Karpas-422 (cell line): Measurements from ENCODE around the gene HASPIN. TPM values are rescaled to one million over a fixed set of nuclear protein-coding genes. Genes with fewer than 3 reads are reported as not detected.
A peak's percentile ranks its signal among the peaks of the same experiment; 100 is the strongest.

ENCODE experiments used
- DNase-seq: peaks from one replicate; pipeline ENCODE4 v3.0.0-alpha.2; 2015
- H2AFZ ChIP-seq: fragments of 200-600 bp; sonication (generic); 2 replicates; pipeline ENCODE4 v1.6.1; 2014; ENCODE audit warnings: antibody characterized with exemption, low read length, mixed read lengths
- H3K27ac ChIP-seq: fragments of 200-600 bp; sonication (generic); 2 replicates; pipeline ENCODE4 v1.5.1; 2014; ENCODE audit warnings: mild to moderate bottlenecking, low read length, moderate library complexity
- H3K27me3 ChIP-seq: fragments of 200-600 bp; sonication (generic); 2 replicates; pipeline ENCODE4 v1.6.1; 2014; ENCODE audit warnings: low read length, mixed read lengths
- H3K36me3 ChIP-seq: fragments of 200-600 bp; sonication (generic); 2 replicates; pipeline ENCODE4 v1.6.1; 2014; ENCODE audit warnings: low read length, mixed read lengths; ENCODE audit not compliant: insufficient read depth
- H3K4me1 ChIP-seq: fragments of 200-600 bp; sonication (generic); 2 replicates; pipeline ENCODE4 v1.6.1; 2014; ENCODE audit warnings: mild to moderate bottlenecking, low read length, mixed read lengths
- H3K4me2 ChIP-seq: fragments of 200-600 bp; sonication (generic); 2 replicates; pipeline ENCODE4 v1.6.1; 2014; ENCODE audit warnings: low read length, low read depth, mild to moderate bottlenecking; ENCODE audit not compliant: poor library complexity, severe bottlenecking
- H3K4me3 ChIP-seq: fragments of 200-600 bp; sonication (generic); 2 replicates; pipeline ENCODE4 v1.5.1; 2014; ENCODE audit warnings: mild to moderate bottlenecking, antibody characterized with exemption, low read length, mixed read lengths
- H3K79me2 ChIP-seq: fragments of 200-600 bp; sonication (generic); 2 replicates; pipeline ENCODE4 v1.6.1; 2014; ENCODE audit warnings: mild to moderate bottlenecking, low read length, mixed read lengths
- H3K9ac ChIP-seq: fragments of 200-600 bp; sonication (generic); 2 replicates; pipeline ENCODE4 v1.6.0; 2014; ENCODE audit warnings: low read length
- H3K9me2 ChIP-seq: fragments of 200-600 bp; sonication (generic), shearing (Covaris generic); replicated peaks from 2 replicates; pipeline ENCODE4 v1.6.0; 2014; ENCODE audit warnings: mild to moderate bottlenecking, low read length, moderate library complexity; ENCODE audit not compliant: insufficient read depth
- H3K9me3 ChIP-seq: fragments of 300-700, 200-600 bp; sonication (generic); 2 replicates; pipeline ENCODE4 v1.6.1; 2014; ENCODE audit warnings: low read length, mixed read lengths
- H4K20me1 ChIP-seq: fragments of 200-600 bp; sonication (generic); 2 replicates; pipeline ENCODE4 v1.6.1; 2014; ENCODE audit warnings: mild to moderate bottlenecking, antibody characterized with exemption, low read length, low read depth; ENCODE audit not compliant: insufficient read depth
- total RNA-seq: library from RNA; depleted of rRNA; stranded (reverse); fragments of >200 nt; shearing (Covaris generic); gene quantifications from 2 replicates; pipeline ENCODE4 v1.2.3, GENCODE V29; 2014; ENCODE audit warnings: low replicate concordance

HASPIN gene
- total RNA-seq, 1 experiment from 2014 or later: 20.3 TPM

DNA sequence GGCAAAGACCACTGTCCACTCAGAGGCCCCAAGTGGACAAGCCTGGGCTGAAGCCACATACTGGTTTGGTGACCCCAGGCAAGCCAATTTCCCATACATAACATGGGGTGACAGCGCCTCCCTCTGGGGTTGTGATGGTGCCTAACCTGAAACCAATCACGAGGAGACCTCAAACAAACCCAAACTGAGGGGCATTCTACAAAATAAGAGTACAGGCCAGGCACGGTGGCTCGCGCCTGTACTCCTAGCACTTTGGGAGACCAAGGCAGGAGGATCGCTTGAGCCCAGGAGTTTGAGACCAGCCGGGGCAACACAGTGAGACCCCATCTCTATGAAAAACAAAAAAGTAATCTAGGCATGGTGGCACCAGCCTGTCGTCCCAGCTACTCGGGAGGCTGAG is 31.4 kb upstream of the HASPIN start:
- peak; percentile 65 for DNase-seq
- Histone ChIP-seq H3K27me3 (no peaks in the 10 kb centered on the region), H3K9me2 (no peaks in the 10 kb centered on the region), H3K9ac (no peak overlapping the region), H3K36me3 (no peaks in the 10 kb centered on the region), H3K4me3 (no peak overlapping the region), H3K79me2 (peaks cover 30% of the 10 kb centered on the region), H4K20me1 (peaks cover 13% of the 10 kb centered on the region), H3K4me1 (peaks cover 75% of the 10 kb centered on the region), H3K9me3 (no peaks in the 10 kb centered on the region), H3K27ac (peak overlapping the region; percentile 85), H3K4me2 (peak overlapping the region; percentile 55), H2AFZ (no peak overlapping the region)

DNA sequence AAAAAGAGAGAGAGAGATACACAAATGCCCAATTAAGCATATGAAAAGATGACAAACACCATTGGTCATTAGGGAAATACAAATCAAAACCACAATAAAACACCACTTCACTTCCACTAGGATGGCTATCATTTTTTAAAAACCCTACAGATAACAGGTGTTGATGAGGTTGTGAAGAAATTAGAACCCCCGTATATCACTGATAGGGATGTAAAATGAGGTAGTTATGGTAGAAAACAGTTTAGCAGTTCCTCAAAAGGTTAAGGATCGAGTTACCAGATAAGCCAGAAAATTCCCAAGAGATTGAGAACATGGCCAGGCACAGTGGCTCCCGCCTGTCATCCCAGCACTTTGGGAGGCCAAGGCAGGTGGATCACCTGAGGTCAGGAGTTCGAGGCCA is 30.6 kb upstream of the HASPIN start:
- Histone ChIP-seq H3K36me3 (no peaks in the 10 kb centered on the region), H3K4me1 (peaks cover 71% of the 10 kb centered on the region), H3K79me2 (peaks cover 30% of the 10 kb centered on the region), H3K27ac (peak overlapping the region; percentile 85), H3K9ac (no peak overlapping the region), H3K9me2 (no peaks in the 10 kb centered on the region), H3K27me3 (no peaks in the 10 kb centered on the region), H3K4me2 (peak overlapping the region; percentile 55), H3K9me3 (no peaks in the 10 kb centered on the region), H4K20me1 (peaks cover 13% of the 10 kb centered on the region), H2AFZ (no peak overlapping the region), H3K4me3 (no peak overlapping the region)
- peak; percentile 50 for DNase-seq

DNA sequence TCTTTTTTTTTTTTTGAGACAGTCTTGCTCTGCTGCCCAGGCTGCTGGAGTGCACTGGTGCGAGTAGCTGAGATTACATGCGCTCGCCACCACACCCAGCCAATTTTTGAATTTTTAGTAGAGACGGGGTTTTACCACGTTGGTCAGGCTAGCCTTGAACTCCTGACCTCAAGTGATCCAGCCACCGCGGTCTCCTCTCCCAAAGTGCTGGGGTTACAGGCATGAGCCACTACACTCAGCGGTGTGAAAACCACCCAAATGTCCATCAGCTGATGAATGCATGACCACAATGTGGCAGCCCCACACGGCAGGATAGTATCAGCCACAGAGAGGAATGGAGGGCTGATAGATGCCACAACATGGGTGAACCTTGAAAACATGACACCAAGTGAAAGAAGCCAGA is 29.9 kb upstream of the HASPIN start:
- H3K27ac ChIP-seq: peak overlapping the region; percentile 85
- H3K27me3 ChIP-seq: no peaks in the 10 kb centered on the region
- DNase-seq: peak; percentile 82
- peaks cover 13% of the 10 kb centered on the region for H4K20me1 ChIP-seq
- H3K9ac ChIP-seq: peak overlapping the region; percentile 85
- no peak overlapping the region for H2AFZ ChIP-seq
- H3K4me1 ChIP-seq: peaks cover 64% of the 10 kb centered on the region
- peaks cover 30% of the 10 kb centered on the region for H3K79me2 ChIP-seq
- peak overlapping the region; percentile 86 for H3K4me2 ChIP-seq
- H3K9me3 ChIP-seq: no peaks in the 10 kb centered on the region
- peak overlapping the region; percentile 79; the same call in 1 of the 2 replicates for H3K4me3 ChIP-seq
- H3K36me3 ChIP-seq: no peaks in the 10 kb centered on the region
- no peaks in the 10 kb centered on the region for H3K9me2 ChIP-seq

DNA sequence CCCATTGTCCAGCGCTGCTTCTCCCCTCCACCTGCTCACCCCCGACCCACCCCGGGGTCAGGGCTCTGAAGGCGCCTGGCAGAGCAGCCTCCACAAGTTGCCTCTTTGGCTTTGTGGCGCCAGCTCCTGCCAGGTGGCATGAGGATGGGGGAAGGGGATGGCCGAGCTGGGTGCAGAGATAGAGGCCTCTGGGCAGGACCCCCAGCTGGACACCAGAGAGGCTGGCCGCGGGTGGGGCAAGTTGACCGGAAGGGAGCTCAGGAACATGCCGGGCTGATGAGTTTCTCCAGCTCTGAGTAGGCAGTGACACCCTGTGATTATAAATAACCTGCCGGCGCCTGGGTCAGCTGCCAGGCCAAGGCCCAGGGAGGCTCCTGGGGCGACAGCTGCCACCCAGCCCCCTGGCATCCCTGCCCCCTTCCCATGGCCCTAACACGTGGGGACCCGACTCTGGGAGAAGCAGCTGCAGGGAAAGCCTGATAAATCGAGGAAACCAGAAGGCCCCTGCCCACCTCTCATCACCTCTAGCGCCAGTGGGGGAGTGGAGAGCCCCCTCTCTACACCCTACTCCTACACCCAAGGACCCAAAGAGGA is 28.5 kb upstream of the HASPIN start:
- H3K9me3 ChIP-seq: no peaks in the 10 kb centered on the region
- H3K9ac ChIP-seq: peak overlapping the region; percentile 85
- DNase-seq: peak; percentile 61
- H3K9me2 ChIP-seq: no peaks in the 10 kb centered on the region
- peak overlapping the region; percentile 85 for H3K27ac ChIP-seq
- H3K4me3 ChIP-seq: peak overlapping the region; percentile 79
- H2AFZ ChIP-seq: peak overlapping the region; percentile 21; the same call in 1 of the 2 replicates
- peaks cover 28% of the 10 kb centered on the region for H3K79me2 ChIP-seq
- no peaks in the 10 kb centered on the region for H3K27me3 ChIP-seq
- peaks cover 10% of the 10 kb centered on the region for H4K20me1 ChIP-seq
- peaks cover 50% of the 10 kb centered on the region for H3K4me1 ChIP-seq
- no peaks in the 10 kb centered on the region for H3K36me3 ChIP-seq
- peak overlapping the region; percentile 86 for H3K4me2 ChIP-seq

DNA sequence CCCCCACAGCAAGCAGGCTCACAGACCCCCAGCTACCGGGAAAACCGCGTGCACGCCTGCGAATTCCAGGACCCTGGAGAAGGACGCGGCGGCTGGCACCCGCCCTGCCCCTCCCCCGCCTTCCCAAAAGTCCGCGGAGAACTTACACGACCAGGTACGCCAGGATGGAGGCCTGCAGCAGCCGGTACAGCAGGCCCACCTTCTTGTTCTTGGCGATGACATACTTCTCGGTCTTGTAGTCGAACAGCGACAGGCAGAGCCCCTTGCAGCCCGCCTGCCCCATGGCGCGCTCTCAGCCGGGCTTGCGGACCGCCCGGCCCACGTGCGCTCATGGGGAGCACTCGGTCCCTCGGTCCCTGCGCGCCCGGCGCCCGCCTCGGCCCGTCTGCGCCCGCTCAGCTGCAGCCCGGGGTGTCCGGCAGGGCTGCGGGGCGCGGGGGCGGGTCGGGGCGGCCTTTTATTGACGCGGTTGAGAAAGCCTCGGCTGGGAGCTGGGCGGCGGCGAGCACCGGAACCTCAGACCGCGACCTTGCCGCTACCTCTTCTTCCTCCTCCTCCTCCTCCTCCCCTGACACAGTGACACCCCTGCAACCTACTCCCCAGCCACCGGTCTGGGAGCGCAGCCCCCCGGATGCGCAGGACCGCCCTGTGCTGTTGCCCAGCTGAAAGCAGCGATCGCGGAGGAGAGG is 27.8 kb upstream of the HASPIN start, which contains the start of gene P2RX5:
Gene P2RX5, minus strand, starts transcription at position 433 of the 689 bp plus-strand sequence. Its CDS starts 150 bp downstream, at position 283.
- H3K9me2 ChIP-seq: no peaks in the 10 kb centered on the region
- H3K4me1 ChIP-seq: peaks cover 44% of the 10 kb centered on the region
- H3K4me2 ChIP-seq: peak within 1 kb of the TSS; percentile 86
- peak within 1 kb of the TSS; percentile 79 for H3K4me3 ChIP-seq
- H3K36me3 ChIP-seq: no peaks in the 10 kb centered on the region
- peak within 1 kb of the TSS; percentile 85 for H3K27ac ChIP-seq
- peak within 1 kb of the TSS; percentile 21; the same call in 1 of the 2 replicates for H2AFZ ChIP-seq
- no peaks in the 10 kb centered on the region for H3K9me3 ChIP-seq
- peaks cover 28% of the 10 kb centered on the region for H3K79me2 ChIP-seq
- H3K9ac ChIP-seq: peak within 1 kb of the TSS; percentile 85
- DNase-seq: peak; percentile 91
- H4K20me1 ChIP-seq: peaks cover 6% of the 10 kb centered on the region
- H3K27me3 ChIP-seq: no peaks in the 10 kb centered on the region

DNA sequence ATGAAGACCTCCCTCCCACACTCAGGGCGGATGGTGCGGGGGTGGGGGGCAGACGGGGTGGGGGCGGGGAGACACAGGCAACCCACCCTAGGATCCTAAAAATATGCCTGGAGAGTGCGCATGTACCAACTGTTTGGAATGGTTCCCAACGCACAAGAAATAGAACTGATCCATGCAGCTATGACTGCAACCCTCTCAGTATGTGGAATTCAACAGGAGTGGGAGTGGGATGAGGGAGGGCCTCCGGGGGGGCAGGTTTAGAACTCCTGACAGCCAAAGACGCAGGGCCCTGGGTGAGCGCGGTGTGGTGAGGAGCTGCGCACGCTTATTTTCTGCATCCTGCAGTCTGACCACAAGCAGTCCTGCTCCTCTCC is 26.6 kb upstream of the HASPIN start:
- H3K27ac ChIP-seq: no peak overlapping the region
- no peak overlapping the region for H3K4me3 ChIP-seq
- no peak for DNase-seq

DNA sequence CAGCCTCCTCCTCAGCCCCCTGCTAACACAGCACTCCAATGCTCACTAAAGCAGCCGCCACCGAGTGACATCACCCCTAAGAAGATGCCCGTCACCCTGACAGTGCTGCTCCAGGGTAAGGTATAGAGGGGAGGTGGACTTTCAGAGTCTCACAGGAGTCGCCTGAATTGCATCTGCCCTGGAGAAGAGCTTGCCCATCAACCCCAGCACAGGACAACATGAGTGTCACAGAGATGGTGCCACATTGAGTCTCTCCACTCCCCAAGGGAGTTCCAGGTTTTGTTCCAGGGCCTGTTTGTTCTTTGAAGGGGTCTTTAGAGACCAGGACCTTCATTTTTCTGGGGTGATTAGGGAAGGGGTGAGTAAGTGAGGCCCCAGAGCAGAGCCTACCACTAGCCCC is 25.6 kb upstream of the HASPIN start:
- no peak overlapping the region for H3K4me3 ChIP-seq
- no peak overlapping the region for H3K4me2 ChIP-seq
- H2AFZ ChIP-seq: no peak overlapping the region
- H3K4me1 ChIP-seq: peaks cover 25% of the 10 kb centered on the region
- H3K27ac ChIP-seq: no peak overlapping the region
- no peaks in the 10 kb centered on the region for H3K9me2 ChIP-seq
- no peaks in the 10 kb centered on the region for H4K20me1 ChIP-seq
- H3K79me2 ChIP-seq: peaks cover 10% of the 10 kb centered on the region
- H3K36me3 ChIP-seq: no peaks in the 10 kb centered on the region
- peak; percentile 57 for DNase-seq
- H3K9me3 ChIP-seq: no peaks in the 10 kb centered on the region
- no peak overlapping the region for H3K9ac ChIP-seq
- no peaks in the 10 kb centered on the region for H3K27me3 ChIP-seq

More for the DNA sequence above, 26.6 kb upstream of the HASPIN start:
- Histone ChIP-seq H3K36me3 (no peaks in the 10 kb centered on the region), H3K27me3 (no peaks in the 10 kb centered on the region), H3K79me2 (peaks cover 18% of the 10 kb centered on the region), H3K9me3 (no peaks in the 10 kb centered on the region), H3K9me2 (no peaks in the 10 kb centered on the region), H3K4me1 (peaks cover 34% of the 10 kb centered on the region), H2AFZ (no peak overlapping the region), H3K9ac (no peak overlapping the region), H4K20me1 (no peaks in the 10 kb centered on the region; the same call in 1 of the 2 replicates), H3K4me2 (no peak overlapping the region)

DNA sequence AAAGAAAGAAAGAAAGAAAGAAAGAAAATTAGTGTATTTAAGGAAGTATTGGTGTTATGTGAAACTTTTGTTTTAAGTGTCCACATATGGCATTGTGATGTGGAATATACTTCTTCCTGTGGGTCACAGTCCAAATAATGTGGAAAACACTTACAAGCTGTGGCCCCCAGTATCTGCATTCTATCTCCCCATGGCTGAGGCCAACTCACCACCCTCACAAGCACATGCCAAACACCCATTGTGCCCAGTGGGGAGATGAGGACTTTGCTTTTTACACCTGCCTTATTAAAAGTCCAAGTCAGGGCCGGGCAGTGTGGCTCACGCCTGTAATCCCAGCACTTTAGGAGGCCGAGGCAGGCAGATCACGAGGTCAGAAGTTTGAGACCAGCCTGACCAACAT is 23.8 kb upstream of the HASPIN start:
- no peaks in the 10 kb centered on the region for H3K9me2 ChIP-seq
- H2AFZ ChIP-seq: no peak overlapping the region
- no peak overlapping the region for H3K9ac ChIP-seq
- H3K9me3 ChIP-seq: no peaks in the 10 kb centered on the region
- no peak for DNase-seq
- no peaks in the 10 kb centered on the region for H4K20me1 ChIP-seq
- no peak overlapping the region for H3K4me3 ChIP-seq
- no peaks in the 10 kb centered on the region for H3K27me3 ChIP-seq
- peaks cover 5% of the 10 kb centered on the region for H3K79me2 ChIP-seq
- H3K36me3 ChIP-seq: no peaks in the 10 kb centered on the region
- peaks cover 7% of the 10 kb centered on the region for H3K4me1 ChIP-seq
- no peak overlapping the region for H3K4me2 ChIP-seq
- H3K27ac ChIP-seq: no peak overlapping the region
